ENCODE measurements around the gene CYP4A22. TPM values are rescaled to one million over a fixed set of nuclear protein-coding genes. Genes with fewer than 3 reads are reported as not detected.
"Not testable (repeated sequence)": the region's sequence is repeated elsewhere in the genome, so short reads cannot be mapped to it uniquely, and the experiment has no call there.

CYP4A22 gene
- total RNA-seq (2014; rRNA removed; shearing (Covaris generic)), result not detected in 2 replicates
- not detected in 2 replicates for polyA plus RNA-seq (2015; cell fraction: cytosol; rRNA removed)
- polyA plus RNA-seq (2015; cell fraction: nucleus; rRNA removed), result not detected in 2 replicates

- no peak for DNase-seq (ENCODE audit: low read depth)
Observed at GRCh38 chr1:47137198-47137597, at the start of gene CYP4A22. CYP4A22 (plus strand) TSS chr1:47137441; CDS start chr1:47137486, 45 bp downstream.

- DNase-seq (ENCODE audit: low read depth), result not testable (repeated sequence)
Observed at GRCh38 chr1:47089356-47089755, 47.9 kb upstream of the CYP4A22 start.

GRCh38 chr1:47091476-47091875 is 45.8 kb upstream of the CYP4A22 start:
- not testable (repeated sequence) for DNase-seq (ENCODE audit: low read depth)

- peak; percentile 68 for DNase-seq (ENCODE audit: low read depth)
Observed at GRCh38 chr1:47104816-47105215, 32.4 kb upstream of the CYP4A22 start.

- DNase-seq (ENCODE audit: low read depth), result no peak
Observed at GRCh38 chr1:47106792-47107191, 30.4 kb upstream of the CYP4A22 start.

GRCh38 chr1:47107851-47108574 is 29.2 kb upstream of the CYP4A22 start:
- peak; percentile 97 for DNase-seq (ENCODE audit: low read depth)

GRCh38 chr1:47109482-47109881 is 27.8 kb upstream of the CYP4A22 start:
- DNase-seq (ENCODE audit: low read depth), result peak; percentile 57

GRCh38 chr1:47113178-47113577 is 24.1 kb upstream of the CYP4A22 start:
- no peak for DNase-seq (ENCODE audit: low read depth)

- DNase-seq (ENCODE audit: low read depth), result not testable (repeated sequence)
Observed at GRCh38 chr1:47121039-47121438, 16.2 kb upstream of the CYP4A22 start.

- DNase-seq (ENCODE audit: low read depth), result not testable (repeated sequence)
Observed at GRCh38 chr1:47124834-47125233, 12.4 kb upstream of the CYP4A22 start.

GRCh38 chr1:47126997-47127396 is 10.2 kb upstream of the CYP4A22 start:
- DNase-seq (ENCODE audit: low read depth), result not testable (repeated sequence)

GRCh38 chr1:47128221-47128620 is 9.0 kb upstream of the CYP4A22 start:
- no peak for DNase-seq (ENCODE audit: low read depth)

- DNase-seq (ENCODE audit: low read depth), result not testable (repeated sequence)
Observed at GRCh38 chr1:47128854-47129253, 8.4 kb upstream of the CYP4A22 start.

- not testable (repeated sequence) for DNase-seq (ENCODE audit: low read depth)
Observed at GRCh38 chr1:47129489-47130230, 7.6 kb upstream of the CYP4A22 start.

GRCh38 chr1:47132665-47133064 is 4.6 kb upstream of the CYP4A22 start:
- not testable (repeated sequence) for DNase-seq (ENCODE audit: low read depth)

- DNase-seq (ENCODE audit: low read depth), result no peak
Observed at GRCh38 chr1:47137925-47138615, 829 bp downstream of the CYP4A22 start.

GRCh38 chr1:47140358-47140757 is 3.1 kb downstream of the CYP4A22 start:
- not testable (repeated sequence) for DNase-seq (ENCODE audit: low read depth)

GRCh38 chr1:47143654-47144053 is 6.4 kb downstream of the CYP4A22 start:
- peak; percentile 27 for DNase-seq (ENCODE audit: low read depth)

- DNase-seq (ENCODE audit: low read depth), result not testable (repeated sequence)
Observed at GRCh38 chr1:47146495-47146894, 9.3 kb downstream of the CYP4A22 start.

GRCh38 chr1:47147047-47147785 is 10.0 kb downstream of the CYP4A22 start:
- DNase-seq (ENCODE audit: low read depth), result no peak

GRCh38 chr1:47149162-47149561 is 11.9 kb downstream of the CYP4A22 start:
- not testable (repeated sequence) for DNase-seq (ENCODE audit: low read depth)
